ENCODE measurements around the gene PSMD6.

DNA sequence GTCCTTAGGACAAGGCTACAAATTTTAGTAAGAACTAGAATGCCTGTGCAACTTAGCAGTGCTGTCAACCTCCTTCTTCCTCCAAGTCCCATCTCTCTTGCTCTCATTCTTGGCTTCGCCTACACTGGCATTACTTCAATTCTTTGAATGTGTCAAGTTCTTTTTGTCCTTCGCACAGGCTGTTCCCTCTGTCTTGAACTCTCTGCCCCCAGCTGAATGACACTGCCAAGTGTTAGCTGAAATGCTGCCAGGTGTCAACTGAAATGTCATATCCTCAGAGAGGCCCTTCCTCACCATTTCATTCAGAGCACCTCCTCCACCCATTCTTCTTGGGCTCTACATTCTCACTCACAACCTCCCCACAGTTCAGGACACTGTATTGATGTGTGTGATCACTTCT, 48.8 kb upstream of the PSMD6 start:
- TF ChIP-seq, protein P1, sequence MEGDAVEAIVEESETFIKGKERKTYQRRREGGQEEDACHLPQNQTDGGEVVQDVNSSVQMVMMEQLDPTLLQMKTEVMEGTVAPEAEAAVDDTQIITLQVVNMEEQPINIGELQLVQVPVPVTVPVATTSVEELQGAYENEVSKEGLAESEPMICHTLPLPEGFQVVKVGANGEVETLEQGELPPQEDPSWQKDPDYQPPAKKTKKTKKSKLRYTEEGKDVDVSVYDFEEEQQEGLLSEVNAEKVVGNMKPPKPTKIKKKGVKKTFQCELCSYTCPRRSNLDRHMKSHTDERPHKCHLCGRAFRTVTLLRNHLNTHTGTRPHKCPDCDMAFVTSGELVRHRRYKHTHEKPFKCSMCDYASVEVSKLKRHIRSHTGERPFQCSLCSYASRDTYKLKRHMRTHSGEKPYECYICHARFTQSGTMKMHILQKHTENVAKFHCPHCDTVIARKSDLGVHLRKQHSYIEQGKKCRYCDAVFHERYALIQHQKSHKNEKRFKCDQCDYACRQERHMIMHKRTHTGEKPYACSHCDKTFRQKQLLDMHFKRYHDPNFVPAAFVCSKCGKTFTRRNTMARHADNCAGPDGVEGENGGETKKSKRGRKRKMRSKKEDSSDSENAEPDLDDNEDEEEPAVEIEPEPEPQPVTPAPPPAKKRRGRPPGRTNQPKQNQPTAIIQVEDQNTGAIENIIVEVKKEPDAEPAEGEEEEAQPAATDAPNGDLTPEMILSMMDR (IDR thresholded peaks at IDR 0.05; ENCODE audit: insufficient read depth, low read length, poor library complexity, severe bottlenecking), result no peak
- no peak for TF ChIP-seq EZH2phosphoT487 (conservative IDR thresholded peaks at IDR 0.05; ENCODE audit: low read length)
